ENCODE measurements around the gene PRAMEF25.
"Not testable (repeated sequence)": the region's sequence is repeated elsewhere in the genome, so short reads cannot be mapped to it uniquely, and the experiment has no call there.

PRAMEF25 gene

DNA sequence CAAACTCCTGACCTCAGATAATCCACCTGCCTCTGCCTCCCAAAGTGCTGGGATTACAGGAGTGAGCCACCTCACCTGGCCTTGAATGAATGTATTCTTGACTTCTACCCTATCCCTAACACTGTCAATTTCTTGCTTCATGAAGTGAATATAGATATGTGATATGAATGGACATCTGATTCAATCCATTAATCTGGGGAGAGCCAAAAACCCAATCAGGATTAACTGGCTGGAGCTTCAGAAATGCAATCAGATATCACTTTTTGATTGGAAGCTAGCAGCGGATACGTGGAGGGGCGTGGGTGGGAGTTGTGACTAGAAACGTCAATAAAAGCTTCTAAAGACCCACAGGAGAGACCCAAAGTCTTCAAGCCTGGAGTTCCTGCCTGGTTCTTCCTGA lies at the start of gene PRAMEF25:
Gene PRAMEF25 (plus strand): TSS at position 301 of the 400 bp plus-strand sequence. CDS start 2,920 bp downstream, outside the sequence.
- H3K27me3 Mint-ChIP-seq; H3K4me1 Mint-ChIP-seq (ENCODE audit: low read depth); H3K4me3 Mint-ChIP-seq; H3K36me3 Mint-ChIP-seq (ENCODE audit: low read depth); H3K27ac Mint-ChIP-seq; H3K9me3 Mint-ChIP-seq; intact Hi-C loops (cut with micrococcal nuclease): not testable (repeated sequence)

GRCh38 chr1:13056475-13056874 lies 14.1 kb upstream of the PRAMEF25 start, which contains the start of gene PRAMEF27:
PRAMEF27 (minus strand) TSS chr1:13056575; CDS start chr1:13053659, 2,916 bp downstream.
- H3K4me3 Mint-ChIP-seq, H3K27ac Mint-ChIP-seq: not testable (repeated sequence)

GRCh38 chr1:13116754-13117153 lies 46.2 kb downstream of the PRAMEF25 start, which contains the start of gene HNRNPCL2:
HNRNPCL2 (minus strand) TSS chr1:13116854; CDS start chr1:13116400, 454 bp downstream.
- intact Hi-C loops (cut with micrococcal nuclease); H3K9me3 Mint-ChIP-seq; H3K4me3 Mint-ChIP-seq; H3K27ac Mint-ChIP-seq; H3K4me1 Mint-ChIP-seq (ENCODE audit: low read depth); H3K36me3 Mint-ChIP-seq (ENCODE audit: low read depth); H3K27me3 Mint-ChIP-seq: not testable (repeated sequence)

More at GRCh38 chr1:13056475-13056874, 14.1 kb upstream of the PRAMEF25 start, which contains the start of gene PRAMEF27:
- intact Hi-C loops (cut with micrococcal nuclease); H3K4me1 Mint-ChIP-seq (ENCODE audit: low read depth); H3K9me3 Mint-ChIP-seq; H3K36me3 Mint-ChIP-seq (ENCODE audit: low read depth); H3K27me3 Mint-ChIP-seq: not testable (repeated sequence)

Measured in dendritic cell treated with granulocyte-macrophage colony-stimulating factor and Interleukin-4, amounts not matched to agents 40 ng/mL and 50 ng/mL, for 4 days (primary cell).